HG03354 (cell line): Measurements from ENCODE around the gene SCAMP4.

Source experiments
- ATAC-seq: cut with Tn5 transposase; IDR thresholded peaks from one replicate; pipeline ENCODE4 v1.9.1; 2021; ENCODE audit warnings: mild to moderate bottlenecking; ENCODE audit not compliant: unreplicated experiment, poor library complexity, severe bottlenecking

SCAMP4 gene

GRCh38 chr19:1908364-1908678 lies 3.1 kb downstream of the SCAMP4 start:
- no peak for ATAC-seq

- ATAC-seq = no peak
These were observed 4.5 kb downstream of the SCAMP4 start for GRCh38 chr19:1909761-1910080.

GRCh38 chr19:1910177-1910576 lies 5.0 kb downstream of the SCAMP4 start:
- no peak for ATAC-seq

GRCh38 chr19:1911098-1911497 lies 5.9 kb downstream of the SCAMP4 start:
- ATAC-seq = no peak

- no peak for ATAC-seq
These were observed 6.8 kb downstream of the SCAMP4 start for GRCh38 chr19:1911995-1912394.

- ATAC-seq = no peak
These were observed 7.7 kb downstream of the SCAMP4 start for GRCh38 chr19:1912760-1913505.

- no peak for ATAC-seq
These were observed 8.8 kb downstream of the SCAMP4 start for GRCh38 chr19:1913781-1914577.

GRCh38 chr19:1914826-1915341 lies 9.7 kb downstream of the SCAMP4 start:
- ATAC-seq = no peak

- ATAC-seq = no peak
These were observed 11.9 kb downstream of the SCAMP4 start for GRCh38 chr19:1917146-1917545.

- no peak for ATAC-seq
These were observed 12.7 kb downstream of the SCAMP4 start for GRCh38 chr19:1917926-1918325.

- ATAC-seq = no peak
These were observed 13.8 kb downstream of the SCAMP4 start for GRCh38 chr19:1918975-1919374.

GRCh38 chr19:1920644-1921043 lies 15.4 kb downstream of the SCAMP4 start:
- no peak for ATAC-seq

- no peak for ATAC-seq
These were observed 16.1 kb downstream of the SCAMP4 start for GRCh38 chr19:1921326-1921725.

GRCh38 chr19:1921825-1922224 lies 16.6 kb downstream of the SCAMP4 start:
- ATAC-seq = no peak

- no peak for ATAC-seq
These were observed 17.6 kb downstream of the SCAMP4 start for GRCh38 chr19:1922803-1923202.

- no peak for ATAC-seq
These were observed 18.1 kb downstream of the SCAMP4 start for GRCh38 chr19:1923319-1923718.

- no peak for ATAC-seq
These were observed 19.2 kb downstream of the SCAMP4 start for GRCh38 chr19:1924320-1924961.

- no peak for ATAC-seq
These were observed 20.3 kb downstream of the SCAMP4 start for GRCh38 chr19:1925544-1925943.

GRCh38 chr19:1929021-1929742 lies 24.0 kb downstream of the SCAMP4 start:
- peak; percentile 64 for ATAC-seq

- no peak for ATAC-seq
These were observed 26.2 kb downstream of the SCAMP4 start for GRCh38 chr19:1931445-1931844.
